Nephron progenitor cell (in vitro differentiated cells): ENCODE results near the gene PLEKHA6.

Source experiments
- DNase-seq: peaks from one replicate; pipeline ENCODE4 v3.0.0; 2021
- H3K27ac Mint-ChIP-seq: 2 replicates; pipeline ENCODE4 v1.8.0; 2021; ENCODE audit warnings: mild to moderate bottlenecking, moderate library complexity, mixed read lengths
- H3K27me3 Mint-ChIP-seq: 2 replicates; pipeline ENCODE4 v1.8.0; 2021; ENCODE audit warnings: mild to moderate bottlenecking, low read depth, mixed read lengths; ENCODE audit not compliant: poor library complexity
- H3K36me3 Mint-ChIP-seq: 2 replicates; pipeline ENCODE4 v1.8.0; 2021; ENCODE audit warnings: low read depth, mixed read lengths
- H3K4me1 Mint-ChIP-seq: 2 replicates; pipeline ENCODE4 v1.8.0; 2021; ENCODE audit warnings: mixed read lengths
- H3K4me3 Mint-ChIP-seq: 2 replicates; pipeline ENCODE4 v1.8.0; 2021; ENCODE audit warnings: mild to moderate bottlenecking, moderate library complexity, mixed read lengths
- H3K9me3 Mint-ChIP-seq: 2 replicates; pipeline ENCODE4 v1.8.0; 2021; ENCODE audit warnings: mild to moderate bottlenecking, moderate library complexity, mixed read lengths
- CTCF ChIP-seq: fragments of 200-600 bp; sonication (generic); IDR thresholded peaks from 2 replicates; pipeline ENCODE4 v1.5.0; 2021; ENCODE audit warnings: antibody characterized with exemption

Gene PLEKHA6

GRCh38 chr1:204355913-204356312 is 3.8 kb downstream of the PLEKHA6 start:
- Mint-ChIP-seq H3K4me3 (no peak overlapping the region), H3K27me3 (peaks cover 60% of the 10 kb centered on the region), H3K36me3 (no peaks in the 10 kb centered on the region), H3K4me1 (peaks cover 37% of the 10 kb centered on the region), H3K9me3 (no peaks in the 10 kb centered on the region), H3K27ac (no peak overlapping the region)
- DNase-seq, result no peak
- no peak for TF ChIP-seq CTCF

GRCh38 chr1:204354579-204354978 is 5.2 kb downstream of the PLEKHA6 start:
- Mint-ChIP-seq H3K4me1 (peaks cover 44% of the 10 kb centered on the region), H3K27me3 (peaks cover 55% of the 10 kb centered on the region), H3K4me3 (no peak overlapping the region), H3K27ac (no peak overlapping the region), H3K9me3 (no peaks in the 10 kb centered on the region), H3K36me3 (no peaks in the 10 kb centered on the region)
- DNase-seq, result no peak
- TF ChIP-seq CTCF, result no peak

- peaks cover 43% of the 10 kb centered on the region for H3K4me1 Mint-ChIP-seq
- H3K36me3 Mint-ChIP-seq, result no peaks in the 10 kb centered on the region
- no peak for TF ChIP-seq CTCF
- no peaks in the 10 kb centered on the region for H3K9me3 Mint-ChIP-seq
- peaks cover 47% of the 10 kb centered on the region for H3K27me3 Mint-ChIP-seq
- DNase-seq, result no peak
- no peak overlapping the region for H3K4me3 Mint-ChIP-seq
- H3K27ac Mint-ChIP-seq, result no peak overlapping the region
These were observed 6.4 kb downstream of the PLEKHA6 start for GRCh38 chr1:204353213-204353910.

- no peak for TF ChIP-seq CTCF
- Mint-ChIP-seq H3K36me3 (no peaks in the 10 kb centered on the region), H3K27ac (no peak overlapping the region), H3K27me3 (peaks cover 38% of the 10 kb centered on the region), H3K9me3 (no peaks in the 10 kb centered on the region), H3K4me1 (peaks cover 54% of the 10 kb centered on the region), H3K4me3 (peak overlapping the region; percentile 31)
- peak; percentile 83 for DNase-seq
These were observed 8.7 kb downstream of the PLEKHA6 start for GRCh38 chr1:204350857-204351573.

- H3K4me1 Mint-ChIP-seq, result peaks cover 61% of the 10 kb centered on the region
- no peak for TF ChIP-seq CTCF
- H3K27ac Mint-ChIP-seq, result no peak overlapping the region
- H3K27me3 Mint-ChIP-seq, result peaks cover 43% of the 10 kb centered on the region
- H3K36me3 Mint-ChIP-seq, result no peaks in the 10 kb centered on the region
- no peak overlapping the region for H3K4me3 Mint-ChIP-seq
- DNase-seq, result no peak
- no peaks in the 10 kb centered on the region for H3K9me3 Mint-ChIP-seq
These were observed 9.4 kb downstream of the PLEKHA6 start for GRCh38 chr1:204350312-204350711.
